Testis (tissue), 2 donors: Measurements from ENCODE around the gene DGLUCY.
"Not testable (repeated sequence)": the region's sequence is repeated elsewhere in the genome, so short reads cannot be mapped to it uniquely, and the experiment has no call there.

Experiments used
- CTCF ChIP-seq, 3 experiments: fragments of 450-650 bp in 2 of 3; fragments of 200-600 bp in 1 of 3; sonication (generic) in 1 of 3; IDR thresholded peaks; one replicate each; pipeline ENCODE4 v1.5.1; 2016 to 2019; ENCODE audit warnings: antibody characterized with exemption in 3 of 3, mild to moderate bottlenecking in 2 of 3, moderate library complexity in 1 of 3
- POLR2A ChIP-seq: fragments of 450-650 bp; IDR thresholded peaks from one replicate; pipeline ENCODE4 v1.6.1; 2017; ENCODE audit warnings: antibody characterized with exemption, mild to moderate bottlenecking, moderate library complexity

GRCh38 chr14:91156142-91156666 lies 42.3 kb downstream of the DGLUCY start:
- not testable (repeated sequence) for TF ChIP-seq CTCF (IDR thresholded peaks at IDR 0.05); POLR2A
